Activated CD8-positive, alpha-beta memory T cell treated with anti-CD3 and anti-CD28 coated beads, Interleukin-2, amount 50 U/mL, for 24 hours (primary cell): ENCODE results near the gene TEF.
"Not testable (repeated sequence)": the region's sequence is repeated elsewhere in the genome, so short reads cannot be mapped to it uniquely, and the experiment has no call there.

Source experiments
- DNase-seq: peaks from one replicate; pipeline ENCODE4 v3.0.0-alpha.2; 2020; ENCODE audit errors: extremely low read depth

TEF gene

GRCh38 chr22:41425660-41426365 lies 44.1 kb downstream of the TEF start:
- no peak for DNase-seq

GRCh38 chr22:41429232-41429950 lies 47.6 kb downstream of the TEF start:
- no peak for DNase-seq

GRCh38 chr22:41429951-41430332 lies 48.2 kb downstream of the TEF start:
- DNase-seq, result no peak

GRCh38 chr22:41431656-41432055 lies 49.9 kb downstream of the TEF start:
- no peak for DNase-seq

- not testable (repeated sequence) for DNase-seq
These were observed 51.7 kb downstream of the TEF start for GRCh38 chr22:41433480-41433879.

GRCh38 chr22:41434361-41435003 lies 52.7 kb downstream of the TEF start:
- DNase-seq, result not testable (repeated sequence)

GRCh38 chr22:41435560-41435959 lies 53.8 kb downstream of the TEF start:
- DNase-seq, result no peak

- no peak for DNase-seq
These were observed 54.8 kb downstream of the TEF start for GRCh38 chr22:41436322-41437113.

- no peak for DNase-seq
These were observed 55.5 kb downstream of the TEF start for GRCh38 chr22:41437198-41437597.

GRCh38 chr22:41440511-41440910 lies 58.8 kb downstream of the TEF start:
- DNase-seq, result not testable (repeated sequence)

- no peak for DNase-seq
These were observed 60.6 kb downstream of the TEF start for GRCh38 chr22:41442240-41442792.

- peak; percentile 68 for DNase-seq
These were observed 62.8 kb downstream of the TEF start for GRCh38 chr22:41444360-41445128.

GRCh38 chr22:41445129-41446056 lies 63.7 kb downstream of the TEF start:
- DNase-seq, result no peak

GRCh38 chr22:41446057-41446501 lies 64.3 kb downstream of the TEF start:
- DNase-seq, result no peak

GRCh38 chr22:41446639-41447434 lies 65.1 kb downstream of the TEF start, which contains the start of gene TOB2:
TSS of gene TOB2 (minus strand) at chr22:41446801. CDS start at chr22:41437345, 9,456 bp downstream.
- DNase-seq, result peak; percentile 84

GRCh38 chr22:41447435-41448188 lies 65.9 kb downstream of the TEF start:
- no peak for DNase-seq

GRCh38 chr22:41448189-41448808 lies 66.6 kb downstream of the TEF start:
- peak; percentile 85 for DNase-seq
